OCI-M1 (cell line): Measurements from ENCODE around the gene NF2.
"Not testable (repeated sequence)": the region's sequence is repeated elsewhere in the genome, so short reads cannot be mapped to it uniquely, and the experiment has no call there.

Experiments used
- DNase-seq: peaks from one replicate; lab custom pipeline; 2025; lab: John Stamatoyannopoulos, UW

The NF2 gene

DNA sequence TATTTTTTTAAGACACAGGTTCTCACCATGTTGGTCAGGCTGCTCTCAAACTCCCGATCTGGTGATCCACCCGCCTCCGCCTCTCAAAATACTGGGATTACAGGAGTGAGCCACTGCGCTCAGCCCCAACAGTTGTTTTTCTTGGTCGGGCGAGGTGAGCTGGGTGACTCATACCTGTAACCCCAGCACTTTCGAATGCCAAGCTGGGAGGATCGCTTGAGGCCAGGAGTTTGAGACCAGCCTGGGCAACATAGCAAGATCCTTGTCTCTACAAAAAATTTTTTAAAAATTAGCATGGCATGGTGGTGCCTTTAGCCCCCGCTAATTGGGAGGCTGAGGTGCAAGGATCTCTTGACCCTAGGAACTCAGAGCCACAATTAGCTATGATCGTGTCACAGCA, 7.0 kb upstream of the NF2 start:
- no peak for DNase-seq

DNA sequence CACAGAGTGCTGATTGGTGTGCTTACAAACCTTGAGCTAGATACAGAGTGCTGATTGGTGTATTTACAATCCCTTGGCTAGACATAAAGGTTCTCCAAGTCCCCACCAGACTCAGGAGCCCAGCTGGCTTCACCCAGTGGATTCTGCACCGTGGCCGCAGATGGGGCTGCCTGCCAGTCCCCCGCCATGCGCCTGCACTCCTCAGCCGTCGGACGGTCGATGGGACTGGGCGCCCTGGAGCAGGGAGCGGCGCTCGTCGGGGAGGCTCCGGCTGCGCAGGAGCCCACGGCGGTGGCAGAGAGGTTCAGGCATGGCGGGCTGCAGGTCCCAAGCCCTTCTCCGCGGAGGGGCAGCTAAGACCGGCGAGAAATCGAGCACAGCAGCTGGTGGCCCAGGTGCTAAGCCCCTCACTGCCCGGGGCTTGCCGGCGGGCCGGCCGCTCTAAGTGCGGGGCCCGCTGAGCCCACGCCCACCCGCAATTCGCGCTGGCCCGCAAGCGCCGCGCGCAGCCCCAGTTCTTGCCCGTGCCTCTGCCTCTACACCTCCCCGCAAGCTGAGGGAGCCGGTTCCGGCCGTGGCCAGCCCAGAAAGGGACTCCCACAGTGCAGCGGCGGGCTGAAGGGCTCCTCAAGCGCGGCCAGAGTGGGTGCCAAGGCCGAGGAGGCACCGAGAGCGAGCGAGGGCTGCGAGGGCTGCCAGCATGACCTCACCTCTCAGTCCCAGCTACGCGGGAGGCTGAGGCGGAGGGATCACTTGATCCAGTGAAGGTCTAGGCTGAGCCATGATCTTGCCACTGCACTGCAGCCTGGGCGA, 5.4 kb upstream of the NF2 start:
- DNase-seq: not testable (repeated sequence)

DNA sequence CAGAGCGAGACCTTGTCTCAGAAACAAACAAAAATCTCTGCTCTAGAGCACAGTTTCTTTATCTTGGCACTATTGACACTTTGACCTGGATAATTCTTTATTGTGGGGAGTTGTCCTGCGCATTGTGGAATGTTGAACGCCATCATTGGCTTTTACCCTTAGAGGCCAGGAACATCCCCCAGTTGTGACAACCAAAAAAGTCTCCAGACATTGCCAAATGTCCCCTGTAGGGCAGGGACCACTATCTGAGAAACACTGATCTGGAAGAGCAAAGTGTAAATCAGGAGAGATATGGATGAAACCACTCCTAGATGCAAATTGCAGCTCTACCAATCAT, 4.8 kb upstream of the NF2 start:
- DNase-seq: no peak

DNA sequence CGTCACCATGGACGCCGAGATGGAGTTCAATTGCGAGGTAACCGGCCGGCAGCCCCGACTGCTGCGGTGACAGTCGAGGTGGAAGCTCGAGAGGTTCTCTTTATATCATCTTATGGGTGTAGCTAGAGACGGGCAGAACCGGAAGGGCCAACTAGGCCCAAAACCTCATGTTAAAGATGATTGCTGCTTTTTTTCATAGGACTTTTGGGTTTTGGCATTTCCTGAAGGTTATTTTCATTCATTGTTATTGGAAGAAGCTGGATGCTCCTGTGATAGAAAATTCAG, 585 bp downstream of the NF2 start:
- no peak for DNase-seq

DNA sequence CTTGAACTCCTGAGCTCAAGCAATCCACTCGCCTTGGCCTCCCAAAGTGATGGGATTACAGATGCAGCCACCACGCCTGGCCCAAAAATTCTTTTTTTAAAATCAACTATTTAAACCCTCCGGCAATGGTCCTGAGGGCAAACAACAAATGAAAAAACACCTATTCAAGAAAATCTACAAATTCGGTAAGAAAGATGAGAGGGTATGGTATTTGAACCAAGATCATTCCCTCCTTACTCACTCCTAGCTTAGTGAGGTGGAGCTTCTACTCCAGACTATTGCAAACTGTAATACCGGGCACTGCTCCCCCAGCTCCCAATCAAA, 2.1 kb downstream of the NF2 start:
- no peak for DNase-seq

DNA sequence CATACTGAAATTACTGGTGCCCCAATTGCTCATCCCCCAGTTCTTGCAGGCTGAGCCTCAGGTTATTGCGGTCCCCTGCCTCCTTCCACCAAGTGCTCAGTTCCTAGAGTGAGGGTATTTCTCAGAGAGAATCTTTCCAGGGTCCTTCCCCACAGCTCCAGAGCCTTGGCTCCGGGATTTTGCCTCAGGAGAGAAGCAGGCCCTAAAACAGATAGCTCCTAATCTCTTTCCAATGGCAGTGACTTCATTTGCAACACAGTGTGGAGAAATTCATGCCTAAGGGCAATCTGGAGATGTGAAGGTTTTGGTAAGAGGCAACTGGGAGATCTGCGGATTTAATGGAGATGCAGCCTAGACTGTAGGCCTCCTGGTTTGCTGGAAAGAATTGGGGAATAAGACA, 2.9 kb downstream of the NF2 start:
- no peak for DNase-seq

DNA sequence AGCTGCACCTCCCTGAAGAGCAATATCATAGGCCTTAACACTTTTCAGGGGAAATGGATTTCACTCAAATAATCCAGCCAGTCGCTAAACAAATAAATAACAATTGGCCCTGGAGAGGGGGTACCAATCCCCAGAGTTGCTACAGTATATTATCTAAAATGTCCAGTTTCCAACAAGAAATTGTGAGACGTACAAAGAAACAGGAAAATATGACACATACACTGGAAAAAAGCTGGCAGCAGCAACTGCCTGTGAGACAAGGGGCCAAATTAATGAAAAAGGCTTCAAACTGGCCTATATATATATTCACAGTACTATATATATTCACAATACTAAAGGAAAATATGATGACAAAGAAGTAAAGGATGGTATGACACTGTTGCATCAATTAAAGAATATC, 4.0 kb downstream of the NF2 start:
- DNase-seq: no peak

DNA sequence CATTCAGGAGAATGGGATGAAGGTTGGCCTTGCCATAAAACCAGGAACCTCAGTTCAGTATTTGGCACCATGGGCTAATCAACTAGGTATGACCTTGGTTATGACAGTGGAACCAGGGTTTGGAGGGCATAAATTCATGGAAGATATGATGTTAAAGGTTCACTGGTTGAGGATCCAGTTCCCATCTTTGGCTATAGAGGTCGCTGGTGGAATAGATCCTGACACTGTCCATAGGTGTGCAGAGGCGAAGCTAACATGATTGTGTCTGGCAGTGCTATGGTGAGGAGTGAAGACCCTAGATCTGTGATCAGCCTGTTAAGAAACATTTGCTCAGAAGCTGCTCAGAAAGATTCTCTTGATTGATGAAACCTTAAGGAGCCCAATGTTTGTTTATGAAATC, 5.7 kb downstream of the NF2 start:
- peak; percentile 39 for DNase-seq

DNA sequence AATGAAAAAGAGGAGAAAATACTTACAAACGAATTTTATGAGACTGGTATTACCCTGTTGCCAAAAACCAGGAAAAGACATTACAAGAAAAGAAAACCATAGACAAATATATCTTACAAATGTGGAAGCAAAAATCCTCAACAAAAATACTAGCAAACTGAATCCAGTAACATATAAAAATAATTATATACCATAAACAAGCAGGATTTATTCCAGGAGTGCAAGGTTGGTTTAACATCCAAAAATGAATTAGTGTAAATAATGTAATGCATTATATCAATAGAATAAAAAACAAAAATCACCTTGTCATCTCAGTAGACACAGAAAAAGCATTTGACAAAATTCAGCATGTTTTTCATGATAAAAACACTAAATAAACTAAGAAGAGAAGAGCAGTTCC, 7.3 kb downstream of the NF2 start:
- no peak for DNase-seq

DNA sequence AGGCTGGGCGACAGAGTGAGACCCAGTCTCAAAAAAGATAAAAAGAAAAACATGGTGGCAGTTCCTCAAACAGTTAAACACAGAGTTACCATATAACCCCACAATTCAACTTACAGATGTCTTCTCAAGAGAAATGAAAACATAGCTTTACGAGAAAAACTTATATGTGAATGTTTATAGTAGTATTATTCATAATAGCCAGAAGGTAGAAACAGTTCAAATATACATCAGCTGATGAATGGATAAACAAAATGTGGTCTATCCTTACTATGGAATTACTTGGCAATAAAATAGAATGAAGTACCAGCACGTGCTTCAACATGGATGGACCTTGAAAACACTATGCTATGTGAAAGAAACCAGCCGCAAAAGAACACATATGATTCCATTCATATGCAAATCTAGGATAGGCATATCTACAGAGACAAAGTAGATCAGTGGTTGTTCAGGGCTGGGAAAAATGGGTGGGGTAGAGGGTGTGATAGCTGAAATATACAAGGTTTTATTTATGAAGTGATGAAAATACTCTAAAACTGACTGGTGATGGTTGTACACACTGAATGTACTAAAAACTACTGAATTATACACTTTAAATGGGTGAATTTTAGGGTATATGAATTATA, 12.4 kb downstream of the NF2 start:
- DNase-seq: no peak

DNA sequence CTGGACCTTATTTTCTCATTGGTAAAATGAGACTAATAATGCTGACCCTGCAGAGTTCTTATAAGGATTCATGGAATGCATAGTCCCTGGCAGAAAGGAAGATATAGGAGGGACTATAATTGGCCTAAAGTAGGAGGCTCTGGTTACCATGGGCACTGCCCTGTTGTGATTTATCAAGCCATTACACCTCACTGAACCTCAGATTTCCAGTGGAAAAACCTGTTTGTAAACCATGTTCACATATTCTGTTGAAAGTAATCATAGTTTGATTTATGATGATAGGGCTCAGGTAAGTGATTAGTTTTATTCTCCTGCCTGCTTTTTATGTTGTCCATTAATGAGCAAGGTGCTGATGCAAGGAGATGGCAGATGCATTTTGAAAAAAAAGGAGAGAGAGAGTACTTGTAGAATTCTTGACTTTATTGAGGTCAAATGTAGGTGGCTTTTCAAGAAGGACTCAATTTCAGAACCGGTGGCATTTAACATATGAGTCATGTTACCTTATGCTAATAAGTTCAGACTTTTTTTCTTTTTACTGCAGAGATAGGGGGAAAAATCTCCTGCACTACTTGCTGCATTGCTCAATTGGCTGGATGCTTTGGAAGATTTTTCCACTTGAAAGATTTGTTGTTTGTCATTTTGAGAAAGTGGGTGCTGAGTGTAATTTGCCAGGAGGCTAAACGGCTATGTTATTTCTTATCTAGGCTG, 14.6 kb downstream of the NF2 start:
- DNase-seq: no peak

DNA sequence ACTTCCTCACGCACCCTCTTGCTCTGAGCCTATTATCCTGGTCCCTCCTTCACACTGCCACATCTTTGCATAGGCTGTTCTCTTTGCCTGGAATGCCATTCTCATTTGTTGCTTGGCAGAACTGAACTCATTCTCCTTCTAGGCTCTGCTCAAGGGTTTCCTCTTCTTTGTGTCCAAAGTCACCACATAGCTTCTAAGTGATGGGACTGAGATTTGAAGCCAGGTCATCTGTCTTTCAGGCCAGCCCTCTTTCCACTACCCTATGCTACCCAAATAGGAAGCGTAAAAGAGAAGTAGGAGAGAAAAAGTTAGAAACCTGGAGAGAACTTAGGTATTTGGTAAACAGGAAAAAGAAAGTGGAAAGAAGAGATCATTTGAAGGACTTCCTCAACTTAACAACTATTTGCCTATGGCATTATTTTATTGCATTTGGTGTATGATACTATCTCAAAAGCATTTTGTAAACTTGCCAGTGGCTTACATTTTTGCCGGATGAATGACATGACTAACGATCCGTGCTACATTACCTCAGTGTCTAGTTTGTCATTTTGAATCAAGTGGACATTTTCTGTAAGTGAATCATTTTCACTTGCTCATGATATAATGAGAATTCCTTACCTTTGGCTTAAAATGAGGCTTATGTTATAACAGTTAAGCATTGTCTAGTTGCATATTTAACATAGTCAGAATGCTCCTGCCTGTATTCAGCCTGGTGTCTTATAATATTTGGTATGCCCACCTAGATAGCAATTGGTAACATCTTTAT, 18.5 kb downstream of the NF2 start:
- DNase-seq: no peak

DNA sequence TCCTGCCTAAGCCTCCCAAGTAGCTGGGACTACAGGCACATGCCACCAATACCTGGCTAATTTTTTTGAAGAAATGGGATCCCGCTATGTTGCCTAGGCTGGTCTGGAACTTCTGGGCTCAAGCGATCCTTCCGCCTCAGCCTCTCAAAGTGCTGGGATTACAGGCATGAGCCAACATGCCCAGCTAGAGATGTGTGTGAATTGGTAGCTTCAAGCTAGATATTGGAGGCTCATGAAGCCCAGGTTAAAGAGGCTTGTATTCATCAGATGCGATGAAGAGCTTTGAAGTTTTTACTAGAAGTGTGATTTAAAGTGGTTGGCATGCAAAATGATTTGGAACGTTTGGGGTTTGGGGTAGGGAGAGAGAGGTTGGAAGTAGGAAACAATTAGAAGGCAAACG, 19.6 kb downstream of the NF2 start:
- no peak for DNase-seq

DNA sequence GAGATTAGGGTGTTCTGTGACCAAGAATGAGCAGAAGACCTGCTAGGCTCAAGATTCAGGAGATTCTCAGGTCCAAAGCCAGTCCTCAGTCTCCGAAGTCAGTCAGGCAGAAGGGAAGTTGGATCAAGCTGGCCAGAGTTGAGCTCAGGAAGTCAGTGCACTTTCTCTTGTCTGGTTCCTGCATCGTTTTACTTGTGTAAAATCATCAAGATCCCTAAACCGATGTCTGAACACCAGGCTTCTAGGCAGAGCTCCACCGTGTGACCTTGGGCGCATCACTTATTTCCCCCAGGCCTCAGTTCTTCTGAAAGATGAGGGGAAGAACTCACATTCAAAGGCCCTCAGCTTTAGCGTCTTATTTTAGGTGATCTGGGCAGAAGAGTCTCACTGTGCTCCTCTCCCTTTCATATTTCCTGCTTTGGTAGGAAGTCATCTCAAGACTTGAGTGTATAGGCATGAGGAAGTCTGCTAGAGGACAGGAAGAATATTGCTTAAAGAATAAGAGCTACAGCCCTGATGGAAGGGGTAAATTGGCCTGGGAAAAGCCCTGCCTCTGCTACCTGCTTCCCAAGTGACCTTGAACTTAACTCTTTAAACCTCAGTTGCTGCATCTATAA, 20.2 kb downstream of the NF2 start:
- DNase-seq: no peak

DNA sequence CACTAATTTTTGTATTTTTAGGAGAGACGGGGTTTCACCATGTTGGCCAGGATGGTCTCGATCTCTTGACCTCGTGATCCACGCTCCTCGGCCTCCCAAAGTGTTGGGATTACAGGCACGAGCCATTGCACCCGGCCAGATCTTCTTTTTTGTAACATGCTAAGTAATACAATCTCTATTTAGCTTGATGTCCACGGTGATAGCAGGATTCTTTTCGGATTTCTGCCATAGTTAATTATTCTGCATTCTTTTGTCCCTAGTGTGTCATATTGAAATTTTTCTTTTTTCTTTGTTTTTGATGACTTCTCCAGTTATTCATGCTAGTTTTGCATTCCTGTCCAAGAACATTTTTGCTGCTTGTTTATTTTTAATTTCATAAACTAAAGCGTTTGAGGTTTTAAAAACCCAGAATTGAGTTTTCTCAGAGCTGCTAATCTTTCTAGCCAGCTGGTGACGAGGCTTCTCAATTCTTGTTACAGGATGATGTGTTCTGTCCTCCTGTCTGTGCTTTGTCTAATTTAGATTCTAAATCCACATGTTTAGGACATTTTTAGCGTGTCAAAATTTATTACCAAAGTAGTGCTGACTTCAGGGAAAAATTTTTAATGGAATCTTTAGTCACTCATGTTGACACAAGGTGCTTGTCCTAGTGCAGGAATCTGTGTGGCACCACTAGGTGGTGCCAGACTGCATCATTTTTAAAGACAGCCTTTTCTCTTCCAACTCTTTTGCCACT, 21.8 kb downstream of the NF2 start:
- DNase-seq: peak; percentile 78

DNA sequence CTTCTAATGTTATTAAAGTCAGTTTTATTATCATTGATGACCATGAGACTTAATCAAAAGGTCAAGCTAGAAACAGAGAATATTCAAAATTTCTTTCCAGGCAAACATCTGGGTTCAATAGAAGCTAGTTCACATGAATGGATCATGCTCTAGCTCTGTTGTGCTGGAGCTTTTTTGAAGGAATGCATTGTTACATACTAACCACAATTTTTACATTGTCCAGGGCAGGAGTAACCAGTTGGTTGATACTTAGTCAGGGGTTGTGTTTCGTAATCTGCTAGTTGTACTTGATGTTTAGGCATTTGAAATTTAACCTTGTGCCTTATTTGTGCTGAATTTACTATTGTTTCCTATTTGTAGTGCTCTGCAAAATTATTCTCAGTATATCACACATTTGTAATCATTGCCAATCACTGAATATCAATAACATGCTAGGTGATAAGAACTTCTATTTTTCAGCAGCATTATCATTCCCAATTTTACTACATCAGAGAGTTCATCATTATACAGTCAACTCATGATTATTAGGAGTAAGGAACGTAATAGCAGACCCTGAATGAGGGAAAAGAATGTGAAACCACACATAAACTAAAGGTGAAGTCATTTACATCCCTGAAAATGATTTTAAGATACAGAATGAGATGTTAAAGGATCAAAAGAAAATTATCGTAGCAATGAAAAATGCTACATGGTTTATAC, 23.2 kb downstream of the NF2 start:
- no peak for DNase-seq

DNA sequence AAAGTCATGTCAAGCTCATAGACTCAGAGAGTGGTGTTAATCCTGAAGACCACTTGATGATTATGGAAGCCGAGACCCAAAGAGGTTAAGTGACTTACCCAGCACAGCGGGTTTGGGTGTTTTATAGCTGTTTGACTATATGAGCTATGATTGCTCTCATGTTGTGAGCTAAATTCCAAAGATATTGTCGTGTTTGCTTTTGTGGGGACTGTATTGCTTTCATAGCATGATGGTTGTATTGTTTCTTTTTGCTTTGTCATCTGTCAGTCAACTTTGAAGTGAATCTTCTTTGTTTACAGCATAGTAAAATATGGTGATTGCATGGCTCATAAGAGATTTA, 23.7 kb downstream of the NF2 start:
- DNase-seq: no peak

DNA sequence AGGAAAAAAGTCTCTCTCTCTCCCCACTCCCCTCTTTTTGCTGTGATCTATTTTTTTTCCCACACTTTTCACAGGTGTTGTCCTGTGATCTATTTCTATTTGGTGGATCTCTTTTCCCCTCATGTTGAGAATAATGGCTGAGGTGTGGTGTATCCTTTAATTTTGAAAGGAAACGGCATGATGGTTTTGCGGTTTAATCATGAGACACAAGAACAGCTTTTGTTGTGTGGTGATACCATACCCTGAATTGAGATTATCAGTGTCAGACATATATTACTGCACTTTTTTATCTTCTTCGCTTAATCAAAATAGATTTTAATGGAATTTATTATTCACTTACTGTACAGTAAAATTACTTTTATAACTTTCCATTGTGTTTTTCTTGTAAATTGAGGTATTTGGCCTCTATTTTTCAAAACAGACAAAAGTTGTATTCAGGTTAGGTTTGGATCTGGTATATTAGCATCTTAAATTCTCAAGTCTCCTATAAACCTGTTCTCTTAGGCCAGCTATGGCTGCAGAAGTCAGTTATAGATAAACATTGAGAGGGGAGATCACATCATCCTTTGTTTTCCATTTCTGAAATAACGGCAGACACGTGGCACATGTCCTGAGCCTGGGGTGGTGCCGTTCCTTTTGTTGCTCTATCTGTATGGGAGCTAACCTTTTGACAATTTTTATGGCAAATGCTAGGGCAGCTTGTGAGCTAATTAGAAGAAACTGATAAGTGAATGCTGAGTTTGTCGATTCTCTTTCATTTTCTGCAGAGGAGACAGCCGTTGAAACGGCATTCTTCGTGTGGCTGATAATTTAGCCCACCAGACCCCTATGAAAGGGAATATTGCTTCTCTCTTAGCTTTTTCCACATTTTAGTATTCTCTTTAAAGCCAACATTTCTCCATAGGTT, 25.8 kb downstream of the NF2 start:
- DNase-seq: peak; percentile 81

DNA sequence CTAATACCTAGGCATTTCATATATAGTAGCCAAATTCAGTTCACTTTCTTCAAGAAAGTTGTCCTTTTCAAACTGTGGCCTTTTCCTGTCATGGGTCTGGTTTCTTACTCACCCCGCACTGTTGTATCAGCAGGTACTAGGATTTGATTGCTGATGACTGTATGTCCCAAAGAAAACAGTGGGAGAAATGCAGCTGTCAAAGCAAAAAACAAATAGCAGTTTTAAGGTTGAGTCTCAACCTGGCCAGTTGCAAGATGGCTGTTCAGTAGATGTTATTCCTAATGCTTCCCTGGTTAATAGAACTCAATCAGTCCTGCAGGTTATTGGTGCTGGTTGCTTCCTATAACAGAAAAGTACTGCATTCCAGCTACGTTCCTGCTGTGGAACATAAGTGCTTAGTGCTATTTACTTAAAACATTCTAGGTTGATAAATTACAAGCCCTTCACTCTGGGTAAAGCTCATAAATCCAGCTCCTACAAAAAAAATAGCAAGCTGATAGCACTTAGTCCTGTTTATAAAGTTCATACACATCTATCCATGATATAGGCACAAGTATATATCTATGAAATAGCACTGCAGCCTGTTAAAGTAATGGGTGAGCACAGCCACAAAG, 26.6 kb downstream of the NF2 start:
- DNase-seq: no peak

DNA sequence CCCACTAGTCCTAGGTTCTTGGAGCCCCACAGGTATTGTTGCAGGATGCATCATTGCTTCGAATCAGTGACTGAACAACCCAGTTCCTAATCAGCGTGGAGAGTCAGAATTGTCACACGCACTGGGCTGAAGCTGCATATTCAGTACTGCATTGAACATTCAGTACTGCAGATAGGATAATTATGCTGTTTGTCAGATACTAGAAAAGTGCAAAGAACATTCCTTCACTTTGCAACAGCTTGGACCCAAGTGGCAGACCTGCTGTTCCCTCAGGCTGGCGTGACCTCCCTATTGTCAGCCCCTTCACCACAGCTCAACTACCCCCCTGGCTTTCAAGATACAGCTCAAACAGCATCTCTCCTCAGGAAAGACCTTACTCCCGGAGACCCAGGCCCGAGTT, 27.6 kb downstream of the NF2 start:
- no peak for DNase-seq
